Measurements from ENCODE around the gene SLC17A9.

- TF ChIP-seq EZH2 (IDR thresholded peaks at IDR 0.05; ENCODE audit: insufficient read depth, poor library complexity, severe bottlenecking): no peak
- no peak for TF ChIP-seq EZH2phosphoT487 (IDR thresholded peaks at IDR 0.05; ENCODE audit: insufficient read depth, low read depth)
Measured at GRCh38 chr20:62944746-62945145, 7.8 kb upstream of the SLC17A9 start.
